ENCODE results near the gene CCL23.

GRCh38 chr17:35991075-35991474 lies 26.7 kb downstream of the CCL23 start:
- TF ChIP-seq ETV5 (CRISPR knock-in tag; IDR thresholded peaks at IDR 0.05; ENCODE audit: low read depth) = no peak
- TF ChIP-seq EP300 (IDR thresholded peaks at IDR 0.05; ENCODE audit: low read length) = no peak
- TF ChIP-seq, protein P1, sequence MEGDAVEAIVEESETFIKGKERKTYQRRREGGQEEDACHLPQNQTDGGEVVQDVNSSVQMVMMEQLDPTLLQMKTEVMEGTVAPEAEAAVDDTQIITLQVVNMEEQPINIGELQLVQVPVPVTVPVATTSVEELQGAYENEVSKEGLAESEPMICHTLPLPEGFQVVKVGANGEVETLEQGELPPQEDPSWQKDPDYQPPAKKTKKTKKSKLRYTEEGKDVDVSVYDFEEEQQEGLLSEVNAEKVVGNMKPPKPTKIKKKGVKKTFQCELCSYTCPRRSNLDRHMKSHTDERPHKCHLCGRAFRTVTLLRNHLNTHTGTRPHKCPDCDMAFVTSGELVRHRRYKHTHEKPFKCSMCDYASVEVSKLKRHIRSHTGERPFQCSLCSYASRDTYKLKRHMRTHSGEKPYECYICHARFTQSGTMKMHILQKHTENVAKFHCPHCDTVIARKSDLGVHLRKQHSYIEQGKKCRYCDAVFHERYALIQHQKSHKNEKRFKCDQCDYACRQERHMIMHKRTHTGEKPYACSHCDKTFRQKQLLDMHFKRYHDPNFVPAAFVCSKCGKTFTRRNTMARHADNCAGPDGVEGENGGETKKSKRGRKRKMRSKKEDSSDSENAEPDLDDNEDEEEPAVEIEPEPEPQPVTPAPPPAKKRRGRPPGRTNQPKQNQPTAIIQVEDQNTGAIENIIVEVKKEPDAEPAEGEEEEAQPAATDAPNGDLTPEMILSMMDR (IDR thresholded peaks at IDR 0.05 in 2 of 3, conservative IDR thresholded peaks at IDR 0.05 in 1 of 3; ENCODE audit: insufficient read depth in 2 of 3, low read depth in 1 of 3, low read length in 3 of 3) = no peak
- TF ChIP-seq TAF1 (IDR thresholded peaks at IDR 0.05; ENCODE audit: control insufficient read depth, extremely low read depth, insufficient read depth, low read length, severe bottlenecking) = no peak
- TF ChIP-seq NRF1 (conservative IDR thresholded peaks at IDR 0.05 in 1 of 2, IDR thresholded peaks at IDR 0.05 in 1 of 2) = no peak
- no peak for TF ChIP-seq POLR2AphosphoS5 (IDR thresholded peaks at IDR 0.05; ENCODE audit: control insufficient read depth, insufficient read depth, low read depth, low read length)
- no peak for TF ChIP-seq TFAP4 (CRISPR knock-in tag; IDR thresholded peaks at IDR 0.05; ENCODE audit: borderline replicate concordance)
- no peak for TF ChIP-seq ZZZ3 (IDR thresholded peaks at IDR 0.05)
- no peak for TF ChIP-seq ERF (CRISPR knock-in tag; IDR thresholded peaks at IDR 0.05)
- no peak for TF ChIP-seq FOXK1 (CRISPR knock-in tag; IDR thresholded peaks at IDR 0.05; ENCODE audit: borderline replicate concordance)
- no peak for TF ChIP-seq RAD21 (CRISPR knock-in tag; conservative IDR thresholded peaks at IDR 0.05 in 1 of 2, IDR thresholded peaks at IDR 0.05 in 1 of 2)
